OCI-LY7 (cell line): ENCODE measurements around the gene SCFD2. TPM values are rescaled to one million over a fixed set of nuclear protein-coding genes. Genes with fewer than 3 reads are reported as not detected.

Experiments used
- BruUV-seq: library from RNA; stranded (reverse); fragments of 400-500 nt; replicated peaks from 2 replicates; lab custom pipeline; 2021; lab: Mats Ljungman, UMichigan
- CTCF ChIA-PET: fragments of 300-600 bp; sonication (Branson Sonifier 250); formaldehyde crosslinking; loops from one replicate; lab custom pipeline; 2022; ENCODE audit warnings: antibody characterized with exemption; ENCODE audit not compliant: unreplicated experiment; lab: Charles Lee
- POLR2A ChIA-PET: fragments of 300-600 bp; sonication (Branson Sonifier 250); formaldehyde crosslinking; loops from one replicate; lab custom pipeline; 2022; ENCODE audit warnings: antibody characterized with exemption; lab: Charles Lee
- DNase-seq: peaks from one replicate; pipeline ENCODE4 v3.0.0-alpha.2; 2015; ENCODE audit warnings: low spot score
- H2AFZ ChIP-seq: fragments of 200-600 bp; sonication (generic), shearing (Covaris generic); 2 replicates; pipeline ENCODE4 v1.6.1; 2014; ENCODE audit warnings: mild to moderate bottlenecking, antibody characterized with exemption, low read length, moderate library complexity
- H3K27ac ChIP-seq: fragments of 200-600 bp; sonication (generic); 2 replicates; pipeline ENCODE4 v1.5.1; 2014; ENCODE audit warnings: mixed run types, low read depth, mild to moderate bottlenecking, moderate library complexity, low read length, inconsistent platforms; ENCODE audit not compliant: poor library complexity, severe bottlenecking
- H3K36me3 ChIP-seq: fragments of 200-600 bp; sonication (generic); 2 replicates; pipeline ENCODE4 v1.6.1; 2014; ENCODE audit warnings: mild to moderate bottlenecking, antibody characterized with exemption, low read length, moderate library complexity, mixed read lengths; ENCODE audit not compliant: insufficient read depth
- H3K4me1 ChIP-seq: fragments of 200-600 bp; sonication (generic); 2 replicates; pipeline ENCODE4 v1.5.1; 2014; ENCODE audit warnings: mild to moderate bottlenecking, low read length; ENCODE audit not compliant: insufficient read depth, poor library complexity, severe bottlenecking
- H3K4me2 ChIP-seq: fragments of 200-600 bp; sonication (generic); 2 replicates; pipeline ENCODE4 v1.6.1; 2014; ENCODE audit warnings: mild to moderate bottlenecking, low read length
- H3K4me3 ChIP-seq: fragments of 200-600 bp; sonication (generic); 2 replicates; pipeline ENCODE4 v1.5.1; 2014; ENCODE audit warnings: mild to moderate bottlenecking, low read depth, low read length; ENCODE audit not compliant: poor library complexity, severe bottlenecking
- H3K79me2 ChIP-seq: fragments of 200-600 bp; sonication (generic); 2 replicates; pipeline ENCODE4 v1.6.1; 2016; ENCODE audit warnings: low read depth, mild to moderate bottlenecking, low read length, moderate library complexity, mixed read lengths; ENCODE audit not compliant: insufficient read depth
- H3K9me2 ChIP-seq: fragments of 200-600 bp; sonication (generic); 2 replicates; pipeline ENCODE4 v1.6.1; 2016; ENCODE audit warnings: mild to moderate bottlenecking, low read length, mixed read lengths; ENCODE audit not compliant: insufficient read depth
- H3K9me3 ChIP-seq: fragments of 200-600 bp; sonication (generic); 2 replicates; pipeline ENCODE4 v1.6.1; 2014; ENCODE audit warnings: mild to moderate bottlenecking, mixed run types, low read length, mixed read lengths
- H4K20me1 ChIP-seq: fragments of 200-600 bp; sonication (generic); 2 replicates; pipeline ENCODE4 v1.6.1; 2014; ENCODE audit warnings: mild to moderate bottlenecking, antibody characterized with exemption, low read length, moderate library complexity, mixed read lengths; ENCODE audit not compliant: insufficient read depth
- CTCF ChIP-seq: fragments of 200-600 bp; sonication (generic); conservative IDR thresholded peaks from 2 replicates; pipeline ENCODE4 v1.5.1; 2014; ENCODE audit warnings: mild to moderate bottlenecking, antibody characterized with exemption, low read length, moderate library complexity, mixed read lengths
- EZH2phosphoT487 ChIP-seq: fragments of 200-600 bp; sonication (generic); IDR thresholded peaks from 2 replicates; pipeline ENCODE4 v1.6.1; 2018; ENCODE audit warnings: low read depth, borderline replicate concordance, mild to moderate bottlenecking, mixed run types, antibody characterized with exemption, low read length, moderate library complexity, mixed read lengths
- intact Hi-C: fragments of 100-400 bp; cut with micrococcal nuclease; formaldehyde crosslinking; loops from one replicate; pipeline ENCODE4 v1.10.0; 2022; ENCODE audit not compliant: unreplicated experiment
- total RNA-seq, 2 experiments: library from RNA; depleted of rRNA in 1 of 2; stranded (reverse); fragments of >200 nt in 1 of 2; shearing (Covaris generic) in 1 of 2; gene quantifications; 2 replicates each; pipeline ENCODE4 v1.2.3, GENCODE V29; 2014 to 2022

The SCFD2 gene
- total RNA-seq, 2 experiments from 2014 or later = 27.2 to 52.0 TPM

- Histone ChIP-seq H3K4me1 (no peaks in the 10 kb centered on the region), H3K36me3 (no peaks in the 10 kb centered on the region), H3K4me3 (no peak overlapping the region), H3K27ac (no peak overlapping the region), H3K9me2 (no peaks in the 10 kb centered on the region), H3K79me2 (no peaks in the 10 kb centered on the region), H4K20me1 (no peaks in the 10 kb centered on the region), H3K4me2 (no peak overlapping the region), H3K9me3 (no peaks in the 10 kb centered on the region), H2AFZ (no peak overlapping the region)
- TF ChIP-seq CTCF = no peak
- no peak for TF ChIP-seq EZH2phosphoT487
- CTCF ChIA-PET = no interaction called here
- intact Hi-C loops = no loop called here
- BruUV-seq = no TSS peak
- no peak for DNase-seq
- POLR2A ChIA-PET = interaction anchor here (1.4 kb wide), 1 partner anchor 11 kb away, joined by 5 read pairs; no protein-coding TSS in a partner anchor
Measured at GRCh38 chr4:52883707-52884669, 481.9 kb downstream of the SCFD2 start.

- intact Hi-C loops = no loop called here
- POLR2A ChIA-PET = interaction anchor here (1.4 kb wide), 1 partner anchor 11 kb away, joined by 5 read pairs; no protein-coding TSS in a partner anchor
Measured at GRCh38 chr4:52883183-52883621, 482.7 kb downstream of the SCFD2 start.

More at GRCh38 chr4:52883183-52883621, 482.7 kb downstream of the SCFD2 start:
- H2AFZ ChIP-seq = no peak overlapping the region
- H4K20me1 ChIP-seq = no peaks in the 10 kb centered on the region
- H3K4me2 ChIP-seq = no peak overlapping the region
- BruUV-seq = no TSS peak
- no peak for DNase-seq
- no peaks in the 10 kb centered on the region for H3K9me2 ChIP-seq
- TF ChIP-seq EZH2phosphoT487 (no peak), CTCF (no peak)
- CTCF ChIA-PET = interaction anchor here (0.6 kb wide), 1 partner anchor 29 kb away, joined by 3 read pairs; no protein-coding TSS in a partner anchor
- H3K27ac ChIP-seq = no peak overlapping the region
- H3K4me1 ChIP-seq = no peaks in the 10 kb centered on the region
- no peaks in the 10 kb centered on the region for H3K36me3 ChIP-seq
- no peak overlapping the region for H3K4me3 ChIP-seq
- H3K79me2 ChIP-seq = no peaks in the 10 kb centered on the region
- H3K9me3 ChIP-seq = no peaks in the 10 kb centered on the region
